Epithelial cell of esophagus (primary cell): ENCODE data around the gene TPCN2.

ENCODE experiments used
- DNase-seq: peaks from one replicate; pipeline ENCODE4 v3.0.0; 2010; ENCODE audit warnings: low read depth
- H3K4me3 ChIP-seq: 2 replicates; pipeline ENCODE4 v1.5.1; 2011; ENCODE audit warnings: mild to moderate bottlenecking, low read length, control low read depth
- CTCF ChIP-seq: IDR thresholded peaks from 2 replicates; pipeline ENCODE4 v1.5.1; 2011; ENCODE audit warnings: low read depth, mild to moderate bottlenecking, low read length, control low read depth, inconsistent platforms; ENCODE audit not compliant: insufficient read depth; ENCODE audit errors: missing control alignments

Gene TPCN2

GRCh38 chr11:69086152-69087132, 37.7 kb downstream of the TPCN2 start:
- DNase-seq = no peak
- no peak overlapping the region for H3K4me3 ChIP-seq
- no peak for TF ChIP-seq CTCF

GRCh38 chr11:69087133-69087524, 38.4 kb downstream of the TPCN2 start:
- TF ChIP-seq CTCF = no peak
- no peak for DNase-seq
- no peak overlapping the region for H3K4me3 ChIP-seq

GRCh38 chr11:69087811-69088210, 39.1 kb downstream of the TPCN2 start:
- DNase-seq = no peak
- H3K4me3 ChIP-seq = no peak overlapping the region
- no peak for TF ChIP-seq CTCF

- no peak overlapping the region for H3K4me3 ChIP-seq
- peak; percentile 68 for TF ChIP-seq CTCF
- DNase-seq = peak; percentile 82
These were observed 40.0 kb downstream of the TPCN2 start for GRCh38 chr11:69088676-69089146.

- DNase-seq = peak; percentile 42
- no peak for TF ChIP-seq CTCF
- H3K4me3 ChIP-seq = no peak overlapping the region
These were observed 40.5 kb downstream of the TPCN2 start for GRCh38 chr11:69089258-69089657.

- TF ChIP-seq CTCF = no peak
- DNase-seq = no peak
- no peak overlapping the region for H3K4me3 ChIP-seq
These were observed 43.0 kb downstream of the TPCN2 start for GRCh38 chr11:69091638-69092165.
